Measurements from ENCODE around the gene PKNOX2. TPM values are rescaled to one million over a fixed set of nuclear protein-coding genes. Genes with fewer than 3 reads are reported as not detected.

The PKNOX2 gene
- total and polyA plus RNA-seq, 2 of the 8 experiments (the other 6 are each of a cell fraction or from before 2014, with no cell fraction given) = 2.0 TPM

GRCh38 chr11:125343086-125343717 is 178.7 kb downstream of the PKNOX2 start (continued):
- TF ChIP-seq CBX5 (IDR thresholded peaks at IDR 0.05; ENCODE audit: low read depth, low read length) = no peak
- TF ChIP-seq JUND (IDR thresholded peaks at IDR 0.05; ENCODE audit: low read length) = no peak
- no peak for TF ChIP-seq KDM4A (IDR thresholded peaks at IDR 0.05; ENCODE audit: low read depth, low read length, severe bottlenecking)
- no peak for TF ChIP-seq SRF (IDR thresholded peaks at IDR 0.05; ENCODE audit: low read depth, low read length)
- no peak for TF ChIP-seq BACH1 (IDR thresholded peaks at IDR 0.05; ENCODE audit: low read length)
- no peak for TF ChIP-seq NANOG (IDR thresholded peaks at IDR 0.05; ENCODE audit: insufficient read depth, low read depth, low read length, poor library complexity, severe bottlenecking)

Measured in H1 (cell line).